HEK293 (cell line): ENCODE results near the gene RGS7.

Experiments used
- CTCF ChIA-PET: fragments of 350-600 bp; formaldehyde crosslinking; extraction: SDS; loops from one replicate; lab custom pipeline; 2021; ENCODE audit warnings: antibody characterized with exemption; lab: Yijun Ruan, JAX
- POLR2A ChIA-PET: fragments of 300-600 bp; formaldehyde crosslinking; extraction: SDS; loops from one replicate; lab custom pipeline; 2020; ENCODE audit warnings: antibody characterized with exemption, inconsistent platforms; lab: Yijun Ruan, JAX
- H3K27ac ChIP-seq: fragments of 200-500 bp; sonication (Bioruptor generic); 2 replicates; pipeline ENCODE4 v1.5.1; 2014; ENCODE audit warnings: low read depth, low read length, control low read depth, inconsistent platforms; ENCODE audit errors: extremely low read depth
- H3K36me3 ChIP-seq, 2 experiments: fragments of 200-500 bp in 1 of 2; sonication (Bioruptor generic) in 1 of 2; 1 replicate in 1 of 2; 2 replicates in 1 of 2; pipeline ENCODE4 v1.5.1; 2014 to 2017; ENCODE audit warnings: inconsistent platforms in 2 of 2, low read length in 2 of 2; ENCODE audit not compliant: control insufficient read depth in 2 of 2, insufficient read depth in 1 of 2
- H3K4me1 ChIP-seq: fragments of 200-500 bp; sonication (Bioruptor generic); 2 replicates; pipeline ENCODE4 v1.5.1; 2014; ENCODE audit warnings: mild to moderate bottlenecking, low read length, inconsistent platforms; ENCODE audit not compliant: control insufficient read depth, insufficient read depth
- H3K4me3 ChIP-seq: 2 replicates; pipeline ENCODE4 v1.5.1; 2011; ENCODE audit warnings: low read depth, mild to moderate bottlenecking, control low read depth, low read length, moderate library complexity
- H3K9me3 ChIP-seq: fragments of 200-500 bp; sonication (Bioruptor generic); 2 replicates; pipeline ENCODE4 v1.5.1; 2014; ENCODE audit warnings: low read depth, low read length, inconsistent platforms; ENCODE audit not compliant: control insufficient read depth, insufficient read depth
- GLIS1 ChIP-seq: fragments of 450-650 bp; formaldehyde crosslinking; IDR thresholded peaks from 2 replicates; pipeline ENCODE4 v1.5.1; 2016; ENCODE audit warnings: missing biosample characterization, missing genetic modification characterization
- SCRT2 ChIP-seq: fragments of 450-650 bp; formaldehyde crosslinking; IDR thresholded peaks from 2 replicates; pipeline ENCODE4 v1.5.1; 2016; ENCODE audit warnings: missing biosample characterization, missing genetic modification characterization
- SETDB1 ChIP-seq: IDR thresholded peaks from one replicate; pipeline ENCODE4 v1.6.1; 2017; ENCODE audit warnings: mild to moderate bottlenecking, low read length, moderate library complexity, mixed read lengths; ENCODE audit not compliant: insufficient read length
- SP3 ChIP-seq: fragments of 450-650 bp; formaldehyde crosslinking; IDR thresholded peaks from 2 replicates; pipeline ENCODE4 v1.5.1; 2016; ENCODE audit warnings: missing biosample characterization, missing genetic modification characterization
- TRIM28 ChIP-seq: IDR thresholded peaks from 2 replicates; pipeline ENCODE4 v1.6.1; 2011; ENCODE audit warnings: low read length, control low read depth, borderline replicate concordance
- ZBTB1 ChIP-seq: fragments of 450-650 bp; formaldehyde crosslinking; IDR thresholded peaks from 2 replicates; pipeline ENCODE4 v1.5.1; 2016; ENCODE audit warnings: missing biosample characterization, missing genetic modification characterization
- ZNF121 ChIP-seq: fragments of 450-650 bp; formaldehyde crosslinking; IDR thresholded peaks from 2 replicates; pipeline ENCODE4 v1.5.1; 2016; ENCODE audit warnings: missing biosample characterization, missing genetic modification characterization
- ZNF140 ChIP-seq: fragments of 450-650 bp; formaldehyde crosslinking; IDR thresholded peaks from 2 replicates; pipeline ENCODE4 v1.5.1; 2016; ENCODE audit warnings: missing biosample characterization, missing genetic modification characterization
- ZNF416 ChIP-seq: fragments of 450-650 bp; formaldehyde crosslinking; IDR thresholded peaks from 2 replicates; pipeline ENCODE4 v1.5.1; 2016; ENCODE audit warnings: missing biosample characterization, missing genetic modification characterization
- ZNF510 ChIP-seq: fragments of 450-650 bp; formaldehyde crosslinking; IDR thresholded peaks from 2 replicates; pipeline ENCODE4 v1.5.1; 2018; ENCODE audit warnings: mild to moderate bottlenecking, missing genetic modification characterization, missing biosample characterization; ENCODE audit not compliant: insufficient replicate concordance
- ZNF549 ChIP-seq: fragments of 450-650 bp; IDR thresholded peaks from 2 replicates; pipeline ENCODE4 v1.5.1; 2018; ENCODE audit warnings: missing biosample characterization, missing genetic modification characterization, mild to moderate bottlenecking, inconsistent platforms, moderate library complexity
- ZNF785 ChIP-seq: fragments of 450-650 bp; formaldehyde crosslinking; IDR thresholded peaks from 2 replicates; pipeline ENCODE4 v1.5.1; 2016; ENCODE audit warnings: missing biosample characterization, missing genetic modification characterization
- ZNF830 ChIP-seq: fragments of 450-650 bp; IDR thresholded peaks from 2 replicates; pipeline ENCODE4 v1.5.0; 2018; ENCODE audit warnings: missing biosample characterization, missing genetic modification characterization, low read depth, mild to moderate bottlenecking, moderate library complexity
- TF ChIP-seq, protein P1 (sequence below): fragments of 450-650 bp; formaldehyde crosslinking; IDR thresholded peaks from 2 replicates; pipeline ENCODE4 v1.5.1; 2016; ENCODE audit warnings: missing biosample characterization, missing genetic modification characterization
- TF ChIP-seq, protein P2 (sequence below): fragments of 450-650 bp; IDR thresholded peaks from 2 replicates; pipeline ENCODE4 v1.5.1; 2018; ENCODE audit warnings: missing biosample characterization, missing genetic modification characterization
- TF ChIP-seq, protein P3 (sequence below): fragments of 450-650 bp; formaldehyde crosslinking; IDR thresholded peaks from 2 replicates; pipeline ENCODE4 v1.5.1; 2016; ENCODE audit warnings: missing biosample characterization, missing genetic modification characterization
- TF ChIP-seq, protein P4 (sequence below): fragments of 450-650 bp; formaldehyde crosslinking; IDR thresholded peaks from 2 replicates; pipeline ENCODE4 v1.5.1; 2017; ENCODE audit warnings: missing biosample characterization, missing genetic modification characterization

RGS7 gene

DNA sequence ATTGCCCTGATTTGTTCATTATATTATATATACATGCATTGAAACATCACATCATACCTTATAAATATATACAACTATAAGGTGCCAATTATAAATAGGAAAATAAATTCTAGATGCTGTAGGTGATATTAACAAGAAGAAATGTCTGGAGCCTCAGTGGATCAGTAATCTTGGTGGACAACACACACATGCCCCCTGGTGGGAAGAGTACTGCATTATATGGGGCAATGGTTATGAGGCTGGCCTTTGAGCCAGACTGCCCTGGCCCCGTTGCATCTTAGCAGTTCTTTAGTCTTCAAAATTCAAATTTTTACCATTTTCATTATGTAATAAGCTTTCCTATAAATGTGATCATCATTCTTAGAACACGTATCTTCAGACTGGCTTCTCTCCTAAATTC lies 410.1 kb downstream of the RGS7 start:
- H3K9me3 ChIP-seq, result no peaks in the 10 kb centered on the region
- no peak overlapping the region for H3K27ac ChIP-seq
- no peaks in the 10 kb centered on the region for H3K4me1 ChIP-seq
- no peak for TF ChIP-seq ZBTB1 (tag by site-specific recombination)
- TF ChIP-seq, protein P1, sequence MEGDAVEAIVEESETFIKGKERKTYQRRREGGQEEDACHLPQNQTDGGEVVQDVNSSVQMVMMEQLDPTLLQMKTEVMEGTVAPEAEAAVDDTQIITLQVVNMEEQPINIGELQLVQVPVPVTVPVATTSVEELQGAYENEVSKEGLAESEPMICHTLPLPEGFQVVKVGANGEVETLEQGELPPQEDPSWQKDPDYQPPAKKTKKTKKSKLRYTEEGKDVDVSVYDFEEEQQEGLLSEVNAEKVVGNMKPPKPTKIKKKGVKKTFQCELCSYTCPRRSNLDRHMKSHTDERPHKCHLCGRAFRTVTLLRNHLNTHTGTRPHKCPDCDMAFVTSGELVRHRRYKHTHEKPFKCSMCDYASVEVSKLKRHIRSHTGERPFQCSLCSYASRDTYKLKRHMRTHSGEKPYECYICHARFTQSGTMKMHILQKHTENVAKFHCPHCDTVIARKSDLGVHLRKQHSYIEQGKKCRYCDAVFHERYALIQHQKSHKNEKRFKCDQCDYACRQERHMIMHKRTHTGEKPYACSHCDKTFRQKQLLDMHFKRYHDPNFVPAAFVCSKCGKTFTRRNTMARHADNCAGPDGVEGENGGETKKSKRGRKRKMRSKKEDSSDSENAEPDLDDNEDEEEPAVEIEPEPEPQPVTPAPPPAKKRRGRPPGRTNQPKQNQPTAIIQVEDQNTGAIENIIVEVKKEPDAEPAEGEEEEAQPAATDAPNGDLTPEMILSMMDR, result peak; percentile 34; the same call in 1 of the 2 replicates
- H3K36me3 ChIP-seq, result no peaks in the 10 kb centered on the region
- H3K4me3 ChIP-seq, result no peak overlapping the region
- ChIA-PET CTCF (interaction anchor here (0.5 to 3.6 kb wide), 22 partner anchors 12 to 933 kb away, joined by 3 to 26 read pairs (median 4); no protein-coding TSS in a partner anchor), POLR2A (no interaction called here)

DNA sequence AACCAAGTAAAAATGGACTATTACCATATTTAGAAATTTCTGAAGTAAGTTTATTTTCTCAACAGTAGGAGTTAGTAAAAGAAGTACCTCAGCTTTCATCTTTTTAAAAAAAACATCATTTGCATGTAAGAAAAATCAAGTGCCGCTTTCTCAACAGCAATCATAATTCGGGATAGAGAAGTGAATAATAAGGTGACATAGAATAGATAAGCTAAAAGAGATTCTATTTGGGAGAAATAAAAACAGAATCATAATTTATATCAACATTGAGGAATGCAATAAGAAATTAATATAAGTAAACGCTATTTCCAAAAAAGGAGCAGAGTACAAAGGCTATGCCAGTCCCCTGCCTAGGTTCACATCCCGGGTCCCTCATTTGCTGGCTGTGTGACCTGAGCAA lies 414.1 kb downstream of the RGS7 start:
- no peak overlapping the region for H3K4me3 ChIP-seq
- POLR2A ChIA-PET, result no interaction called here
- no peaks in the 10 kb centered on the region for H3K36me3 ChIP-seq
- 0 out of 2 replicates have a peak, but pooled peaks cover 1% of the 10 kb centered on the region for H3K9me3 ChIP-seq
- TF ChIP-seq ZNF785 (no peak), GLIS1 (tag by site-specific recombination) (no peak), ZNF549 (tag by site-specific recombination) (no peak), ZNF830 (tag by site-specific recombination) (no peak), SCRT2 (no peak)
- TF ChIP-seq, protein P2, sequence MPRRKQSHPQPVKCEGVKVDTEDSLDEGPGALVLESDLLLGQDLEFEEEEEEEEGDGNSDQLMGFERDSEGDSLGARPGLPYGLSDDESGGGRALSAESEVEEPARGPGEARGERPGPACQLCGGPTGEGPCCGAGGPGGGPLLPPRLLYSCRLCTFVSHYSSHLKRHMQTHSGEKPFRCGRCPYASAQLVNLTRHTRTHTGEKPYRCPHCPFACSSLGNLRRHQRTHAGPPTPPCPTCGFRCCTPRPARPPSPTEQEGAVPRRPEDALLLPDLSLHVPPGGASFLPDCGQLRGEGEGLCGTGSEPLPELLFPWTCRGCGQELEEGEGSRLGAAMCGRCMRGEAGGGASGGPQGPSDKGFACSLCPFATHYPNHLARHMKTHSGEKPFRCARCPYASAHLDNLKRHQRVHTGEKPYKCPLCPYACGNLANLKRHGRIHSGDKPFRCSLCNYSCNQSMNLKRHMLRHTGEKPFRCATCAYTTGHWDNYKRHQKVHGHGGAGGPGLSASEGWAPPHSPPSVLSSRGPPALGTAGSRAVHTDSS (tag by site-specific recombination), result no peak
- CTCF ChIA-PET, result interaction anchor here (1.8 to 2.9 kb wide), 2 partner anchors 55 to 211 kb away, joined by 8 to 12 read pairs; no protein-coding TSS in a partner anchor
- H3K4me1 ChIP-seq, result no peaks in the 10 kb centered on the region
- no peak overlapping the region for H3K27ac ChIP-seq

DNA sequence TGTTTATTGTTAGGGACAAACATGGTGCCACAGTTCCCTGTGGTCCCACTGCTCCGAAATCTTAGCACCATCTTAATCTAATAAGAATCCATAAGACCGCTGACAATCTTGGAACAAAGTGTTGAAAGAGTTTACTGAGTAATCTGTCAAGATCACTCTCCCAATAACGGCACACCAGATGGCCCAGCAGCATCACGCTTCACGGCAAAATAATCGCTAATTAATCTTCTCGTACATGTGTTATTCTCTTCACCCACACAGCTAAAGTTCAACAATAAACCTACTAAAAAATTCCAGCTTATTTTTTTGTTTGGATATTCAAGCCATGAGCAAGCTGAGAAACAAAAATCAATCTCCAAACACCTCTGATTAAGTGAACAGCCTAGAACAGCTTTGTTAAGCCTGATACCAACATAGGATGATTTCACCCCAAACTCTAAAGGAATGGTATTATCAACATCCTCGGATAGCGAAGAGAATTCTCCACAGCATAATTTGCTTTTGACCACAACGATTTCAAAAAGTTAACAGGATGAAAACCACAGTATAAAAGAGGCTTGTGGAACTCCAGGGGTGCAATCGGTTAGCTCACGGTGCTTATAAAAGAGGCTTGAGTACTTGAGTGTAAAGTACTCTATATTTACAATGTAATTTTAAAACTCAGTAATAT lies 415.2 kb downstream of the RGS7 start:
- CTCF ChIA-PET, result interaction anchor here (0.7 to 2.9 kb wide), 5 partner anchors 20 to 212 kb away, joined by 3 to 12 read pairs (median 3); no protein-coding TSS in a partner anchor
- H3K36me3 ChIP-seq, result no peaks in the 10 kb centered on the region
- no peak overlapping the region for H3K4me3 ChIP-seq
- H3K9me3 ChIP-seq, result 0 out of 2 replicates have a peak, but pooled peaks cover 2% of the 10 kb centered on the region
- TF ChIP-seq SP3, result no peak
- TF ChIP-seq ZNF416 (tag by site-specific recombination), result no peak
- no peak for TF ChIP-seq ZNF140 (tag by site-specific recombination)
- POLR2A ChIA-PET, result no interaction called here
- H3K27ac ChIP-seq, result no peak overlapping the region
- no peaks in the 10 kb centered on the region for H3K4me1 ChIP-seq

DNA sequence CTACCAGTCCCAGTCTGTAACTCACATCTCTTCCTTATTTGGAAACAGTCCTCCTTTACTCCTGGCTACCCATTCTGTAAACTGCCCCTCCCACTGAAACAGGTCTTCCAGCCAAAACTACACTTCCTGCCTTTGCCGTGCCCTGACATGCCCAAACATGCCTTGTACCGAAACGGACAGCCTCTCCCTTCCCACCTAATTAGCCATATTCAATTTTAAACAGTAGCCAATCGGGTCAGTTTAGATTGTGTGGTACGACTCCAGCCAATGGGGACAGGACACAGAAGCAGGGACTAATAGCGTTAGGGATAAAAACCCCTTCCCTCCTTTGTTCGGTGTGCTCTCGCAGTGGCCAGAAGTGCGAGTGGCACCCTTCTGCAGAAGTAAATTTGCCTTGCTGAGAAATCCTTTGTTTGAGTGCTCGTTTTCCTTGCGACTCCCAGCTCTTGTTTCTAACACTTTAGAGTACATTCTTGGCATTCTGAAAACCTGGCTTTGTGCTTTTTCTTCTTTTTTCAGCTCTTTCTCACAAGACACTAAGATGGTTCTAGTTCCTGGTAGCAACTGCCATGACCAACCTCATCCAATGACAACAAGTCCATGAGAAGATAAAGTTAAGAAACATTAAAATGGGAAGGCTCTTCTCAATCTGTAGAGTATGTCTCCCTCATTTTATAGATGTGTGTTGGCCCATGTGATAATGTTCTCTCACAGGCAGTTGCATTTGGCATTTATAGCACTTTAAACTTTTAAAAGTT lies 419.9 kb downstream of the RGS7 start:
- H3K4me1 ChIP-seq, result no peaks in the 10 kb centered on the region
- no peak overlapping the region for H3K4me3 ChIP-seq
- H3K9me3 ChIP-seq, result 0 out of 2 replicates have a peak, but pooled peaks cover 2% of the 10 kb centered on the region
- no peaks in the 10 kb centered on the region for H3K36me3 ChIP-seq
- POLR2A ChIA-PET, result no interaction called here
- H3K27ac ChIP-seq, result no peak overlapping the region
- CTCF ChIA-PET, result interaction anchor here (0.7 to 1.1 kb wide), 2 partner anchors 11 to 38 kb away, joined by 3 to 4 read pairs; no protein-coding TSS in a partner anchor
- peak; percentile 100 for TF ChIP-seq SETDB1
- TF ChIP-seq ZBTB1 (tag by site-specific recombination), result no peak
- peak; percentile 100 for TF ChIP-seq TRIM28
- no peak for TF ChIP-seq ZNF510
- TF ChIP-seq, protein P3, sequence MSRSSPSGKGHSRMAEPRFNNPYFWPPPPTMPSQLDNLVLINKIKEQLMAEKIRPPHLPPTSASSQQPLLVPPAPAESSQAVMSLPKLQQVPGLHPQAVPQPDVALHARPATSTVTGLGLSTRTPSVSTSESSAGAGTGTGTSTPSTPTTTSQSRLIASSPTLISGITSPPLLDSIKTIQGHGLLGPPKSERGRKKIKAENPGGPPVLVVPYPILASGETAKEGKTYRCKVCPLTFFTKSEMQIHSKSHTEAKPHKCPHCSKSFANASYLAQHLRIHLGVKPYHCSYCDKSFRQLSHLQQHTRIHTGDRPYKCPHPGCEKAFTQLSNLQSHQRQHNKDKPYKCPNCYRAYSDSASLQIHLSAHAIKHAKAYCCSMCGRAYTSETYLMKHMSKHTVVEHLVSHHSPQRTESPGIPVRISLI, result no peak
- TF ChIP-seq, protein P4, sequence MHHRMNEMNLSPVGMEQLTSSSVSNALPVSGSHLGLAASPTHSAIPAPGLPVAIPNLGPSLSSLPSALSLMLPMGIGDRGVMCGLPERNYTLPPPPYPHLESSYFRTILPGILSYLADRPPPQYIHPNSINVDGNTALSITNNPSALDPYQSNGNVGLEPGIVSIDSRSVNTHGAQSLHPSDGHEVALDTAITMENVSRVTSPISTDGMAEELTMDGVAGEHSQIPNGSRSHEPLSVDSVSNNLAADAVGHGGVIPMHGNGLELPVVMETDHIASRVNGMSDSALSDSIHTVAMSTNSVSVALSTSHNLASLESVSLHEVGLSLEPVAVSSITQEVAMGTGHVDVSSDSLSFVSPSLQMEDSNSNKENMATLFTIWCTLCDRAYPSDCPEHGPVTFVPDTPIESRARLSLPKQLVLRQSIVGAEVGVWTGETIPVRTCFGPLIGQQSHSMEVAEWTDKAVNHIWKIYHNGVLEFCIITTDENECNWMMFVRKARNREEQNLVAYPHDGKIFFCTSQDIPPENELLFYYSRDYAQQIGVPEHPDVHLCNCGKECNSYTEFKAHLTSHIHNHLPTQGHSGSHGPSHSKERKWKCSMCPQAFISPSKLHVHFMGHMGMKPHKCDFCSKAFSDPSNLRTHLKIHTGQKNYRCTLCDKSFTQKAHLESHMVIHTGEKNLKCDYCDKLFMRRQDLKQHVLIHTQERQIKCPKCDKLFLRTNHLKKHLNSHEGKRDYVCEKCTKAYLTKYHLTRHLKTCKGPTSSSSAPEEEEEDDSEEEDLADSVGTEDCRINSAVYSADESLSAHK, result no peak
- TF ChIP-seq ZNF121, result no peak
